OCI-LY1 (cell line): Measurements from ENCODE around the gene DHX32.

Source experiments
- EZH2 ChIP-seq: fragments of 200-600 bp; sonication (generic), shearing (Covaris generic); IDR thresholded peaks from 2 replicates; pipeline ENCODE4 v1.8.0; 2017; ENCODE audit warnings: borderline replicate concordance, mixed run types, mild to moderate bottlenecking, antibody characterized with exemption, low read length, moderate library complexity, mixed read lengths
- TF ChIP-seq, protein P1 (sequence below): fragments of 200-600 bp; sonication (generic), shearing (Covaris generic); IDR thresholded peaks from 2 replicates; pipeline ENCODE4 v1.5.1; 2017; ENCODE audit warnings: mild to moderate bottlenecking, antibody characterized with exemption, low read length, moderate library complexity, mixed read lengths

DNA sequence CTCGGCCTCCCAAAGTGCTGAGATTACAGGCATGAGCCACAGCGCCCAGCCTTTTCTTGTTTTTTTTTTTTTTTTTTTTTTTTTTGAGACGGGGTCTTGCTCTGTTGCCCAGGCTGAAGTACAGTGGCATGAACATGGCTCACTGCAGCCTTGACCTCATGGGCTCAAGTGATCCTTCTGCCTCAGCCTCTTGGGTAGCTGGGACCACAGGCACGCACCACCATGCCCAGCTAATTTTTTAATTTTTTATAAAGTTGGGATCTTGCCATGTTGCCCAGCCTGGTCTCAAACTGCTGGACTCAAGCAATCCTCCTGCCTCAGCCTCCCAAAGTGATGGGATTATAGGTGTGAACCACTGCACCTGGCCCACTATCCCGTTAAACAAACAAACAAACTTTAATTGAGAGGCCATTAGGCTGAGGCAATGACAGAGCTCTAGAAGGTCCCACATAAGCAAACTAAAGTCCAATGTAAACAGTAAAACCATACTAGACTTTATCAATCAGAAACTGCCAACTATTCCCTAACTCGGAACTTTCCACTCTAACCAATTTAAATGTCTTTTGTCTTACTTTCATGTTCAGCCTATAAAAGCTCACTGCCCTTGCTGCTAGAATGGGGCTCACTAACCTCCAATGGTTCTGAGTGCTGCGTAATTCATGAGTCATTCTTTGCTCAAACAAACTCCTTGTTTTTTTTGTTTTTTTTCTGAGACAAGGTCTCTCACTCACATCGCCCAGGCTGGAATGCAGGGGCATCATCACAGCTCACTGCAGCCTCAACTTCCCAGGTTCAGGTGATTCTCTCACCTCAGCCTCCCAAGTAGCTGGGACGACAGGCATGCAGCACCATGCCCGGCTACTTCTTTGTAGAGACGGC is 1.9 kb downstream of the DHX32 start:
- TF ChIP-seq, protein P1, sequence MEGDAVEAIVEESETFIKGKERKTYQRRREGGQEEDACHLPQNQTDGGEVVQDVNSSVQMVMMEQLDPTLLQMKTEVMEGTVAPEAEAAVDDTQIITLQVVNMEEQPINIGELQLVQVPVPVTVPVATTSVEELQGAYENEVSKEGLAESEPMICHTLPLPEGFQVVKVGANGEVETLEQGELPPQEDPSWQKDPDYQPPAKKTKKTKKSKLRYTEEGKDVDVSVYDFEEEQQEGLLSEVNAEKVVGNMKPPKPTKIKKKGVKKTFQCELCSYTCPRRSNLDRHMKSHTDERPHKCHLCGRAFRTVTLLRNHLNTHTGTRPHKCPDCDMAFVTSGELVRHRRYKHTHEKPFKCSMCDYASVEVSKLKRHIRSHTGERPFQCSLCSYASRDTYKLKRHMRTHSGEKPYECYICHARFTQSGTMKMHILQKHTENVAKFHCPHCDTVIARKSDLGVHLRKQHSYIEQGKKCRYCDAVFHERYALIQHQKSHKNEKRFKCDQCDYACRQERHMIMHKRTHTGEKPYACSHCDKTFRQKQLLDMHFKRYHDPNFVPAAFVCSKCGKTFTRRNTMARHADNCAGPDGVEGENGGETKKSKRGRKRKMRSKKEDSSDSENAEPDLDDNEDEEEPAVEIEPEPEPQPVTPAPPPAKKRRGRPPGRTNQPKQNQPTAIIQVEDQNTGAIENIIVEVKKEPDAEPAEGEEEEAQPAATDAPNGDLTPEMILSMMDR, result no peak
- no peak for TF ChIP-seq EZH2
